NCI-H2196 treated with DMSO at 0.1 percent for 48 hours (cell line): Measurements from ENCODE around the gene LMNA.

ENCODE experiments used
- DNase-seq: peaks from one replicate; lab custom pipeline; 2025; ENCODE audit not compliant: unreplicated experiment; lab: John Stamatoyannopoulos, UW

Gene LMNA

DNA sequence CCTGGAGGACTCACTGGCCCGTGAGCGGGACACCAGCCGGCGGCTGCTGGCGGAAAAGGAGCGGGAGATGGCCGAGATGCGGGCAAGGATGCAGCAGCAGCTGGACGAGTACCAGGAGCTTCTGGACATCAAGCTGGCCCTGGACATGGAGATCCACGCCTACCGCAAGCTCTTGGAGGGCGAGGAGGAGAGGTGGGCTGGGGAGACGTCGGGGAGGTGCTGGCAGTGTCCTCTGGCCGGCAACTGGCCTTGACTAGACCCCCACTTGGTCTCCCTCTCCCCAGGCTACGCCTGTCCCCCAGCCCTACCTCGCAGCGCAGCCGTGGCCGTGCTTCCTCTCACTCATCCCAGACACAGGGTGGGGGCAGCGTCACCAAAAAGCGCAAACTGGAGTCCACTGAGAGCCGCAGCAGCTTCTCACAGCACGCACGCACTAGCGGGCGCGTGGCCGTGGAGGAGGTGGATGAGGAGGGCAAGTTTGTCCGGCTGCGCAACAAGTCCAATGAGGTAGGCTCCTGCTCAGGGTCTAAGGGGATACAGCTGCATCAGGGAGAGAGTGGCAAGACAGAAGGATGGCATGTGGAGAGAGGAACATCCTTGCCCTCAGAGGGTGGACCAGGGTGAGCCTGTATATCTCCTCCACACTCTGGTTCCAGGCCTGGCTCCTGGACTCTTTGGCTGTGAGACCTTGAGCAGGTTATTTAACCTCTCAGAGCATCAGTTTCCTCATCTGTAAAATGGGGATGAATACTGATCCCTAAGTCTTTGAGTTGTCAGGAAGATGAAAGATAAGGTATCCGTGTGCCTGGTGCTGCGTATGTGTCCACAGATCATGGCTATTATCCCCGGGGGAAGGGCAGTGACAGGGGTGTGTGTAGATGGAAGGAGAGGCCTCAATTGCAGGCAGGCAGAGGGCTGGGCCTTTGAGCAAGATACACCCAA lies 21.7 kb downstream of the LMNA start:
- DNase-seq: no peak

DNA sequence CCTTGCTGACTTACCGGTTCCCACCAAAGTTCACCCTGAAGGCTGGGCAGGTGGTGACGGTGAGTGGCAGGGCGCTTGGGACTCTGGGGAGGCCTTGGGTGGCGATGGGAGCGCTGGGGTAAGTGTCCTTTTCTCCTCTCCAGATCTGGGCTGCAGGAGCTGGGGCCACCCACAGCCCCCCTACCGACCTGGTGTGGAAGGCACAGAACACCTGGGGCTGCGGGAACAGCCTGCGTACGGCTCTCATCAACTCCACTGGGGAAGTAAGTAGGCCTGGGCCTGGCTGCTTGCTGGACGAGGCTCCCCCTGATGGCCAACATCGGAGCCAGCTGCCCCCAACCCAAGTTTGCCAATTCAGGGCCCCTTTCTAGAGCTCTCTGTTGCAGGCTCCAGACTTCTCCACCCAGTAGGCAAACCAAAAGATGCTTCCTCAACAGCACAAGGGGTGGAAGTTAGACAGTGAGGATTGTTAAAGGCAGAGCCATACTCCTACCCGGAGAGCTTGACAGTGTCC lies 22.5 kb downstream of the LMNA start:
- DNase-seq: no peak

DNA sequence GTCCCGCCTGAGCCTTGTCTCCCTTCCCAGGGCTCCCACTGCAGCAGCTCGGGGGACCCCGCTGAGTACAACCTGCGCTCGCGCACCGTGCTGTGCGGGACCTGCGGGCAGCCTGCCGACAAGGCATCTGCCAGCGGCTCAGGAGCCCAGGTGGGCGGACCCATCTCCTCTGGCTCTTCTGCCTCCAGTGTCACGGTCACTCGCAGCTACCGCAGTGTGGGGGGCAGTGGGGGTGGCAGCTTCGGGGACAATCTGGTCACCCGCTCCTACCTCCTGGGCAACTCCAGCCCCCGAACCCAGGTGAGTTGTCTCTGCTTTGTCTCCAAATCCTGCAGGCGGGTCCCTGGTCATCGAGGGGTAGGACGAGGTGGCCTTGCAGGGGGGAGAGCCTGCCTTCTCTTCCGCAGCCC lies 24.0 kb downstream of the LMNA start:
- no peak for DNase-seq

DNA sequence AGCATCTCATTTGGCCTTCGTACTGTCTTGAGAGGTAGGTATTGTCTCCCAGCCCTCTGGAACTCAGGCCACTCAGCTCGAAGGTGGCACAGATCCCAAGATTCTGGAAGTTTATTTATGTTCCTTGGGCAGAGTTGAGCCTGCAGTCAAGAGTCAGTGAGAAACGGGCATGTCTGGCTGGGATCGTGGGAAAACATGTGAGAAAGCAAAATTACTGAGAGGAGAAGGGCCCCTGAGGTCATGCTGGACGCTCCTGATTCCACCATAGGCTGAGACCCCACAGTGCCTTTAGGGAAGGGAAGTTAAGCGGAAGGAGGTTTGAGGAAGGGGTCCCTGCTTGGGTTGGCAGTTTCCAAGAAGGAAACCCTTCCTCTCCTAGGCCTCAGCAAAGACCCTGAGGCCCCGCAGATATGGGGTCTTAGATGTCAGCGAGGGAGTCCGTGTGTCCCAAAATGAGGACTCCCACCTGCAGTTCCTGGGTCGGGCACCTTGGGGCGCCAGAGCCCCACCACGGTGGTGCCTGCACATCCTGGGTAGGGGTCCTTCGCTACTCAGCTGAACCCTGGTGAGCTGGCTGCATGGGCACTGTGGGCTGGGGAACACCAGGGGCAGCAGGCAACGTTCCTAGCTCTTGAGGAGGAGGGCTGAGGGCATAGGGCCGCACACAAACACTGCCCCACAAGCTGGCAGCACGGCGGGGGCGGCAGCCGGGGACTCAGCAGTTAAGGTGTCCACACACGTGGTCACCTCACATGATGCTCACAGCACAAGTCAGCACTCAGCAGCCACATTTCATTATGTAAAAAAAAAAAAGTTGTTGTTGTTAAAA lies 26.6 kb downstream of the LMNA start:
- DNase-seq: no peak

DNA sequence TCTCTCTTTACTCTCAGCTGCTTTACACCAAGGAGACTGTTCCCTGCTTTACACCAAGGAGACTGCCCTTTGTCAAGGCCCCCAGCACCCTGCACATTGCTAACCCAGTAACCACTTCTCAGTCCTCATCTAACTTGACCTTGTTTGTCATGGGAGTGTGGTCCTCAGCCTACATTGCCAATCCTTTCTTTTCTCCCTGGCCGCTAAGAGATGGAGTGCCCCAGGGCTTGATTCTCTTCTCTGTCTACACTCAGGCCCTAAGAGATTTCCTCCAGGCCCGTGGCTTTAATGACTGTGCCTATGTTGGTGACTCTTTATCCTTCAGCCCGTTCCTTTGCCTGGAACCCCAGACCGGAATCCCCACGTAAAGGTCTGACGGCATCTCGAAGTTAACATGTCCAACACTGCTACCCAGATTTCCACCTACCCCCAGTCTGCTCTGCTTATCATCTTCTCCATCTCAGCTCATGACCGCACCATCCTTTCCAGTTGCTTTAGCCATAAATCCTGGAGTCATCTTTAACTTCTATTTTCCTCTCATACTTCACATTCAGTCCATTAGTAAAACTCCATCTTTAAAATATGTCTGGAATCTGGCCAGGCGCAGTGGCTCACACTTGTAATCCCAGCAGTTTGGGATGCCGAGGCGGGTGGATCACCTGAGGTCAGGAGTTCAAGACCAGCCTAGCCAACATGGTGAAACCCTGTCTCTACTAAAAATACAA lies 29.4 kb downstream of the LMNA start:
- no peak for DNase-seq

DNA sequence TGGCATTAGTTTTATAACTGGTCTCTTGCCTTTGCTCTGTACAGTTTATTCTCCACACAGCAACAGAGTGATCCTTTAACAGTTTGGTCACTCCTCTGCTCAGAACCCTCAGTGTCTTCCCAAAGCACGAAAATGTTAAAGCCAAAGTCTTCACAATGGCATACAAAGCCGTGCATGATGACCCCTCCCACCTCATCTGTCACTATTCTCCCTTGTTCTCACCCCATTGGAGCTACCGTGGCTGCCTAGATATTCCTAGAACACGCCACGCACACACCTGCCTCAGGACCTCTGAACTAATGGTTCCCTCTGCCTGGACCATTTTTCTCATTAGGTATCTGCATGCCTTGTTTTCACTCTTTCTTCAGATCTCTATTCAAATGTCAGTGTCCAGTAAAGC lies 30.2 kb downstream of the LMNA start:
- DNase-seq: no peak

DNA sequence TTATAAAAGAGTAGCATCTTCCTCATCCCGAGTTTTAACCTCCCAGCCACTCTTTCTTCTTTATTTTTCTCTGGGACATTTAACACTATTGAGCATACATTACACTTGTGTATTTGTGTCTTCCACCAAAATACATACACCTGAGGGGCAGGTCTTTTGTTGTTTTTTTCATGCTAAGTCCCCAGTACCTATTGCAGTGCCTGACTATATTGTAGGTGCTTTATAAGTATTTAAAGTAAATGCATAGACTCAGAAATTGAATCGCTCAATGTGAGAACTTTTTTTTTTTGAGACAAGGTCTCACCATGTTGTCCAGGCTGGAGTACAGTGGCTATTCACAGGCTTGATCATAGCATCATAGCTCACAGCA lies 31.1 kb downstream of the LMNA start:
- no peak for DNase-seq

DNA sequence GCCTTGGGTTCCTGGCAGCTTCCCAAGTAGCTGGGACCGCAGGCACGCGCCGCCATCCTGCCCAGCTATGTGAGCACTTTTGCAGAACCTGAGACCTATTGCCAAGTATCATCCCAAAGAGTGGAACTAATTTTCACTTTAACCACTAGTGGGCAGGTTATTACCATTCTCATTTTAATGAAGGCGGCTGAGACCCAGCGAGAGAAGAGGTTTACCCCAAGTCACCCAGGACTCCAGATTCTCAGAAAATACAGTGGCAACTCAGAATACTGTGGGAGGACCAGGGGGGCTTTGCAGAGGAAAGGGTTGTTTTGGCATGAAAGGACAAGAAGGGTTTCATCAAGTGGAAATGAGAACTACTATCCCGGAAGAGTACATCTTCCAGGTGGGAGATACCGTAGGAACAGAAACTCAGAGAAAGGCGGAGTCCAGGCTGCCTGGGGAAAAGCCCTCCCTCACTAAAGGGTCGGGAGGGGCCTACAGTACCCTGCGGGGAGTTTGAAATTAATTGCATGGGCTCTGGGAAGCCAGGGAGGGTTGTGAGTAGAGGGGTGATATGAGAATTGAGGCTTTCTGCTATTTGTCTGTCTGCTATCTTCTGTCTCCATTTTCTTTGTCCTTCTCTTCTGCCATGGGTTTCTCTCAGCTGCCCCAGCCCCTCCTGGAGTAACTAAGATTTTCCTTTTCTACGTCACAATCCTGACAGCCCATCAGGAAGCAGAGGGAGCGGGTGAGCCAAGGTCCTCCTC lies 31.7 kb downstream of the LMNA start:
- DNase-seq: peak; percentile 80

DNA sequence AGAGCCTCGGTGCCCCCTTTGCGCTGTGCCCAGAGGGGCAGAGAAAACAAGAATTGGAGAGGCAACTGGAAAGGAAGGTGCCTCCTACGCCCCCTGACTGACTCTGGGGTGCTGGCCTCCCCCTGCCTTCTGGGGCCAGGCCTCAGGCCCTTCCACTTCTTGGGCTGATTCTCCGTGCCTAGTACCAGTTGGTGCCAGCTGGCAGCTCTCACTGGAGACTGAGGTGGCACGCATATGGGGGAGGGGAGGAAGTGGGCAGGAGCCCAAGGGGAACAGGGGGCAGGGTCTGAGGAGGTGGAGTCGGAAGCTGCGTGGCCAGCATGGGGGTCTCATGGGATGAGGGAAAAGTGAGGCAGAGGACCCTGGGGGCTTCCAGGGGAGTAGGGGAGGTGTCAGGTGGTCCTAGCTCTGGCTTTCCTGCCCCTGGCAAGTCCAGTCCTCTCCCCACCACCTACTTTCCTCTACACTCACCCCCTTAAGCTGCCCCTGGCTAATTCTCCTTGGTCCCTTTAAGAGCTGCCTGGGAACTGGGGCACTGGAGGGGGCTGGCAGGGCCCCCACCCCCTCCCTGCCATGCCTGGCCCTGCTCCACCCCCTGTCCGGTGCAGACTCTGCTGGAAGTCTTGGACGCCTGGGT lies 32.4 kb downstream of the LMNA start:
- no peak for DNase-seq

DNA sequence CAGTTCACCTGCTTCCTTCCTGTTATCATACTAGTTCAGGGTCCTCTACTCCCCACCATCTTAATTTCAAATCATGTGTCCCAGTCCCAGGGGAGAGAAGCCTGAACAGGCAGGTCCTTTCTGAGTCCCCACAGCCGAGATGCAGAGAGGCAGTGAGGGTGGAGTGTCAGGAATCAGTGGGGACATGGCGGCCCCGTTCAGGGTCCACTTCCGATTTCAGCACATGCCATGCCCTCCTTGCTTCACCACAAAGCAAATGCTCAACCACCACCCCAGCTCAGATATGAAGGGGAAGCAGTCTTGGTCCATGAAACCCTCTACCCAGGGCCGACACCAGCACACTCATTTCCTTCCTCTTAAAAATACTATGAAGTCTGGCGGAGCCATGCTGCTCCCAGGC lies 33.7 kb downstream of the LMNA start:
- DNase-seq: no peak

DNA sequence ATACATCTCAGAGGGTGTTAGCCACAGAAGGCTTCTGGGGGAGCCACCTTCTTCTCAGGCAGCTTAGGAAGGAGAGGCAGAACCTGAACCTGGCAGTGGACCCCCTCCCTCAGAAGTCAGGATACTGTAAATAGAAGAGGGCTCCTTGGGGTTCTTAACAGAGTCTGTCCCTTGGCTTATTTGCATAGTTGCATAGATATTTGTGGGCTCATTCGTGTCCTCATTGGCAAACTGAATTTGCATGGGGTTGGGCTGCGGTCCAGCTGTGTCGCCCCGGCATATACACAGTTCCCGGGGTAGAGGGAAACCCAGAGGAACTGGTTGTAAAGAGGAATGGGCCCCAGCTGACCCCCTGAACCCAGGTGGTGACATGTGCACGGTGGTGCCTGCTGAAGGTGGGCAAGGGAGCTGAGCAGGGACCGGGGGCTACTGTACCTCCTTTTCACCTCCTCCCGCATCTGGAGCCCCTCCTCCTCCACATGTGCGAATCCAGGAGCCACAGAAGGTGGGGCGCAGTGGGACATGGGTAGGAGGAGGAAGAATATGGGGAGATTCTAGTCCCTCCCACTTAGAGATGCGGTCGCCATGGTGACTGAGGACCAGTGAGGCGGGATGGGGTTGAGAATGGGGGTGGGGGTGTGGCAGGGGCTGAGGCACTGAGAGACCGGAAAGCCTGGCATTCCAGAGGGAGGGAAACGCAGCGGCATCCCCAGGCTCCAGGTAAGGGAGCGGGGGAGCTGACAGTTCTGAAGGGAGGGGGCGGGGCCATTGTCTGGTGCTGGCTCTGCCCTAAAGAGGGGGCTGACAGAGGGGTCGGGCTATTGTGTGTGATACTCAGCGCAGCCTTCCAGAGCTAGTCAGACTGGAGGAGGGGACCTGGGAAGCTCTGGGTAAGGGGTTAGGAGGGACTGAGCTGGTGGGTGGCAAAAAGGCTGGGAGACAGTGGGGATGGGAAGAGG lies 35.1 kb downstream of the LMNA start:
- DNase-seq: no peak

DNA sequence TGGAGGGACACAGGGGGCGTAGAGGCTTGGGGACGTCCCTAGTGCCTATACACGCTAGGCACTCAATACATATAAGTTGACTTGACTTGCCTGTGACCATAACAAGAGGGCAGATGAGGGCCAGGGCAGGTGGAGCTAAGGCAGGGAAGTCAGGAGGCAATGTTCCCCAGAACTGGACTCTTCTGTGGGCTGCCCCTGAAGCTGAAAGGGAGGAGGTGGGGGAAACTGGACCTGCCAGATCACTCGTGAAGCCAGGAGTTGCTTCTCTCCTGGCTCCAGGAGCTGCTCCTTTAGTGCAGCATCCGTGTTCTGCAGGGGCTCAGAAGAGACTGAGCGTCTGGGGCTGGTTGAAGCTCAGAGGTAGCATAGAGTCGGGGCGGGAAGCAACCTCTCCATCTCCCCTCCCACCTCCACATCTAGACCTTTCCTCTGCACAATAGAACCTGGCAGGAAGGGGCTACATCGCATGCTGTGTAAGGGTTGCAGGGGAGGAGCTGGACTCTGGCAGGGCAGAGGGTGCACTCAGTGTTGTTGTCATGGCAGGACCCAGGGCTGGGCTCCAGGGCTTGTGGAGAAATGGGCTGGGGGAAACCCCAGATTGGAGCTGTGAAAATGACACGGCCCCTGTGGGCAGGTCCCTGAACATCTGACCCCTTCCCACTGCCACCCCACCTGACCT lies 36.0 kb downstream of the LMNA start:
- no peak for DNase-seq

DNA sequence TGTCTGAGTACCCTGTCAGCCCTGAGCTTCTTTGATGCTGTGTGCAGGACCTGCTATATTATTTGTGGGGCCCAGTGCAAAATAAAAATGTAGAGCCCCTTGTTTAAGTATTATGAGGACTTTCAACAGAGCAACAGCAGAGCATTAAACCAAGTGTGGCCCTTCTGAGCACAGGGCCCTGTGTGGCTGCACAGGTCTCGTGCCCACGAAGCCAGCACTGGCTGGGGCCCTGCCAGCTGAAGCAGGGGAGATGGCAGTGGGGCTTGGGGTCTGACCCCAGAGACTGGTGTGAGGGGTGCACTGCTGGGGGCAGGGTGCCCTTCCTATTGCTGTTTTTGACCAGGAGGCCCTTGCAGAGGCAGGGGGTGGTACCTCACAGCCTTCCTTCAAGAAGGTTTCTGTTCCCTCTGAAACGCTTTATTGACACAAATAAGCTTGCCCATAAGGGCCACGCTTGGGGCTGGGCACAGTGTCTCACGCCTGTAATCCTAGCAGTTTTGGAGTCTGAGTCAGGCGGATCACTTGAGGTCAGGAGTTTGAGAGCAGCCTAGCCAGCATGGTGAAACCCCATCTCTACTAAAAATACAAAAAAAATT lies 36.7 kb downstream of the LMNA start:
- no peak for DNase-seq

DNA sequence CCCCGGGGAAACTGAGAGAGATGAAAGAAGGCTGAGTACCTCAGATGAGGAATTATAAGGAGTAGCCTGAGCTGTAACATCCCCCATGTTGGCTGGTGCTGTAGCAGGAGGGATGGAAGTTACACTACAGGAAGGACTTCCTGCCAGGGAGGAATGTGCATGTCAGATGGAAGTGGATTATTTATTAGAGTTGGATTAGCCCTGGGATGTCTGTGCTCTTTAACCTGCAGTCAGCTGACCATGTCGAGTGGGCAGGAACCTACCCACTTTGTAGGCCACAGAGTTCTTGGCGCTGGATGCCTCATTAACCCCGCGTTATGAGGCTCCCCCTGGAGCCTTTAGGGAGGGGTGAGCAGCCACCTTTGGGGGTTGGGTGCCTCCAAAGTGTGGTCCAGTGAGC lies 38.1 kb downstream of the LMNA start:
- DNase-seq: no peak

DNA sequence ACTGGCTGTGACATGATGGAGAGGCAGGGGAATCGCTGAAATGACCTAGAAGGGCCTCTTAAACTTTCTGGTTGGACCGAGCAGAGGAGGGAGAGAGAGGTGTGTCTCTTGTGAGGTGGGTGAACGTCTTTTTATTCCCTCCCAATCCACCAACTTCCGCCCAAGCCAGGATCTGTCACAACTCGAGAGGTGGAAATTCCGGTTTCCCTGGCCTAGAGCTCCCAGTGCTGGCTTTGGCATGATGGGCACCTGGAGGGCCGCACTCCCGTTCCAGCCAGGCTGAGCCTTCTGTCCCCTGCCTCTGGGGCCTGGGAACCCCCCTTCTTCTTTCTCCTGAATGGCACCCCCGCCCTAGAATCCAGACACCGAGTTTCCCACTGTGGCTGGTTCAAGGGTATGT lies 38.9 kb downstream of the LMNA start, which contains the start of gene SEMA4A:
SEMA4A (plus strand) TSS at position 224 of the 400 bp plus-strand sequence. CDS start 994 bp downstream, outside the sequence.
- DNase-seq: no peak

DNA sequence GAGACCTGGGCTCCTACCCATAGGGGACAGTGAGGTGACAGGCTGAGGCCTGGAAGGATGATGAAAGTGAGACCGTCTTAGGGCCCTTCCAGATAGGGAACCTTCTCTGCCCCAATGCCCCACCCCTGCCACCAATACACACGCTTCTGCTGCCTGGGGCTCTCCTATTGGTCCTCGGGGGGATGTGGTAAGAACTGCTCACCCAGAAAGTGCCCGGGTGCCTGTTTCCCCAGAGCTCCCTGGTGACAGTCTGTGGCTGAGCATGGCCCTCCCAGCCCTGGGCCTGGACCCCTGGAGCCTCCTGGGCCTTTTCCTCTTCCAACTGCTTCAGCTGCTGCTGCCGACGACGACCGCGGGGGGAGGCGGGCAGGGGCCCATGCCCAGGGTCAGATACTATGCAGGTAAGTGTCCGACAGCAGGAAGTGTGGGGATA lies 39.8 kb downstream of the LMNA start:
- no peak for DNase-seq

DNA sequence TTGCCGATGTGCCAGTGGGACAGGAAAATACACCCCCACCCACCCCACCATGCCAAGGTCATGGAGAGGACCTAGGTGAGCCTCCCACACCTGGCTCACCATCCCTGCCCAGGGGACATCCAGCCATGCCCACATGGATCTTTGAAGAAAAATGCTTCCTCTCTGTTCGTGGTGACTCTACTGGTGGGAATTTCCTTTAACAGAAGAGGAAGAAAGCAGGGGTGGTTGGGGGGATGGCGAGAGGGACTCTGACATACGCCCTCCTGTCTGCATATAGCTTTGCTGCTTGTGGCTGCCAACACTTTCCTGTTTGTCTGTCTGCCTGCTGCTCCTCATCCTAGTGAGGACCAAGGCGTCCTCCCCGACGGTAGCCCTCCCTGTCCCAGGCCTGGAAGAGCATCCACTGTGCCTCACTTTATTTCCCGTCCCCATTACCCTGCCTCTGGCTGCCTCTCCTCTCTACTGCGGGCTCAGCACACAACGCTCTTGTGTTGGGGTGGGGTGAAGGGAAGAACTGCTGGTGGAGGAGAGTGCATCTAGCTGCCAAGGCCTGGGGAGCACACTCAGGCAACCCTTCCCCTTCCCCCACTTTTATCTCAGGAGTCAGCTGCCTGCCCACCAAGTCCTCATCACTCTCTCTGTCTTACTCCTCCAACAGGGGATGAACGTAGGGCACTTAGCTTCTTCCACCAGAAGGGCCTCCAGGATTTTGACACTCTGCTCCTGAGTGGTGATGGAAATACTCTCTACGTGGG lies 41.4 kb downstream of the LMNA start:
- DNase-seq: no peak
